HG02852 (cell line): ENCODE measurements around the gene NKAIN2.

ENCODE experiments used
- ATAC-seq: cut with Tn5 transposase; IDR thresholded peaks from one replicate; pipeline ENCODE4 v1.9.1; 2021; ENCODE audit warnings: mild to moderate bottlenecking, moderate library complexity; ENCODE audit not compliant: unreplicated experiment

NKAIN2 gene

DNA sequence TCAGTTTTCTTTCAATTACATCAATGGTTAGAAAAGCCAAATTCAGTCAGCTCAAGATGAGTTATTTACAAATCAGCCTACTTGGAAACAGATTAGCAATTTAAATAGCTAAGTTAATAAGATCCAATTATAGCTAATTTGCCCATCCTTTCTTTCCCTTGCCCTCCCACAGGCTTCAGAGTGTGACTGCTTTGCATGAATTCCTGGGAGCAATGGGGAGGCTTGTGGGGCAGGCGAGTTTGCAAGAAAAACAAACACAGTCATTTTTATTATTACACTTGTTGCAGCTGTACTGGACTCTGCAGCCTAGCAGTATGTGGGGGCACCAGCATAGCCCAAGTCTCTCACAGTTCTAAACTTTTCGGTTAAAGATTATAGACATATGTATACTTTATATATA, 219.0 kb downstream of the NKAIN2 start:
- no peak for ATAC-seq

DNA sequence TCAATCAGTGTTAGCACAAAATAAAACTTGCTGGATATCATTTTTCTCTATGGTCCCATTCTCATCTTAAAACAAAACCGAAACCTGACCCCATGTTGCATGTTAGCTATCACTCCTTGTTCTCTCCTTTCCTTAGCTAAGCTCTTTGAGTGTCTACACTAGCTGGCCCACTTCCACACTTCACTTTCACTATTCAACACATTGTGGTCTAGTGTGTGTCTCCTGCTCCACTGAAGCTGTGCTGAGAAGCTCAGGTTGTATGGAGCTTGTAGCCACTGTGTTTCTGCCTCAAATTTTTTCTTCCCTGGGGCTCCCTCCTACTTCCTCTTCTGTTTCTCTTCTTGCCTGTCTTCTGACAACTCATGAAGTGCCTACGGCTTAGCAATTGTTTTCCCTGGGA, 223.0 kb downstream of the NKAIN2 start:
- no peak for ATAC-seq

DNA sequence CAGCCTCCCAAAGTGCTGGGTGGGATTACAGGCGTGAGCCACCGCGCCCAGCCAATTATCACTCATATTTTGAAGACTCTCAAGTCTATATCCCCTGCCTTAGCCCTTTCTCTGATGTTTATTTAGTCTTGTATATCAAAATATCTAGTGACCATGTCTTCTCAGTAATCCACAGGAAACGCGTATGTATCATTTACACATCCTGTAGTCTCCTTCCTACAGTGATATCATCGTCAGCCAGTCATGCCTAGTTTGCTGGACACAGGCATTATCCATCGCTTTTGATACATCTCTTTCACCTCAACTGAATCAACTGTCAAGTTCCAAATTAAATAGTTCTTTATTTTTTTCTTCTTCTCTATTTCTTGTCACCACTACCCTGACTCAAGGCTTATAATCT, 223.7 kb downstream of the NKAIN2 start:
- ATAC-seq: no peak

DNA sequence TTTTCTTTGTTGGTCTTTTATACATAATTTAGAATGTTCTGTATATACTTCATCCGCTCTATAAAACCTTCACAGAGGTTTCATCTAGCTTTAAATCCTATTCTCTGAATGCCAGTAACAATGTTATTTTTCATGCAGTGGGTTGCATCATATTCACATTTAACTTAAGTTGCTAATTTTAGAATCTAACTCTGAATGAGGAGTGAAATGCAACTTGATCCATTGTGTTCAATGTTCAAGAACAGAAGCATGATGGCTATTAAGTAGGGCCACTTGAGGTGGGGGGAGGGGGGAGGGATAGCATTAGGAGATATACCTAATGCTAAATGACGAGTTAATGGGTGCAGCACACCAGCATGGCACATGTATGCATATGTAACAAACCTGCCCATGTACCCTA, 224.5 kb downstream of the NKAIN2 start:
- ATAC-seq: no peak

DNA sequence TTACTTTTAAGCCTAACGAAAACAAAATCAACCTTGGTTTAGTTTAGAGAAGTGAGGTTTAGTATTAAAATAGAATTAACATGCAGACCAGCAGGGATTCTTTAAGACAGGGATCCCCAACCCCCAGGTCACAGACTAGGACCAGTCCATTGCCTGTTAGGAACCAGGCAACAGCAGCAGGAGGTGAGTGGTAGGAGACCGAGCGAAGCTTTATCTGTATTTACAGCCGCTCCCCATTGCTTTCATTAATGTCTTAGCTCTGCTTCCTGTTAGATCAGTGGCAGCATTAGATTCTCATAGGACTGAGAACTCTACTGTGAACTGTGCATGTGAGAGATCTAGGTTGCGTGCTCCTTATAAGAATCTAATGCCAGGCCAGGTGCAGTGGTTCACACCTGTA, 225.9 kb downstream of the NKAIN2 start:
- no peak for ATAC-seq

DNA sequence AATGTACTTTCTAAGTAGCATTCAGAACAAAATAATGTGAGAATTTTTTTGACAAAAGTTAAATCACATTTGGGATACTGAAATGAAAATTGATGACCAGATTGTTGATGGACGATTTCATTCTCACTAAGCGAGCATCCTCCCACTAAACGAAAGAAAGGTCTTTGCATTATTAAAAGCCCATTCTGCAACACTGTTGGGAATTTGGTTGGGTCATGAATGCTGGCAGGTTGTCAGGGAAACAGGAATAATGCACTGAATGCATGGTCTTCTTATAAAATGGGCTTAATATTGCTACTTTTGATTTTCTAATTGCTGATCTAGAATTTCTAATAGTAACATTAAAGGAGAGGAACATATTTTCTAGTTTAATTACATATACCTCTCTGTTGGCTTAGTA, 229.8 kb downstream of the NKAIN2 start:
- ATAC-seq: no peak

DNA sequence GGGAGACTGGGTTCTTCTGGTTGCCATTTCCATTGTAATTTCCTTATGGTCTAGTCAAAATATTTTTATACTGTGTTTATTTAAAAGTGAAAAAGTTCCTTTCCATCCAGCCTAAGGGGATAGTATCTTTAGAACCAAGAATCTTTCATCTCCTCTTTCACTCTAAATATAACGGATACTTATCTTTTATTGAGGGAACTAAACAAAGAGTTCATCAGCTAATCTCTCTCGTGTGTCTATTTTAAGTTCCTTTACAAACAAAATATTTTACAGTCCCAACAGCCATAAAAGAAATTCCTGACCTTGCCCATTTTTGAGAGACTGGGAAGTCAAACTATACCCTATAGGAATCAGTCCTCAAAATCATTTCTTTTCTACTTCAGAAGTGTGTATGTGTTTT, 232.7 kb downstream of the NKAIN2 start:
- ATAC-seq: no peak

DNA sequence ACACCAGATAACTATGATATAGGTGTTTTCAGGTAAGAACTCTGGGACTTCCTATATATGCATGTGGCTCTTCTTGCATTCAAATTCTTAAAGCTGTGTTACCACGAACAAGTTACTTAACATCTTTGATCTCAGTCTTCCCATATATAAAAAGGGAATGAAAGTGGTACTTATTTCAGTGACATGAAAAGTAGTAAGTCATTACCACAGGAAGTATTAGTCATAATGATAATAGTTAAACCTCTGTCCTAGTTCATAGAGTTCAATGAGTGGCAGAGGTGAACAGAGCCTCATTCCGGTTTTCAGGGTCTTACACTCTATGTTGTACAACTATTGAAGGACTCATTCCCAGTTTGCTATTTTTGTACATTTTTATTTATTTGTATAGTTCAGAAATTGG, 237.0 kb downstream of the NKAIN2 start:
- ATAC-seq: peak; percentile 92

DNA sequence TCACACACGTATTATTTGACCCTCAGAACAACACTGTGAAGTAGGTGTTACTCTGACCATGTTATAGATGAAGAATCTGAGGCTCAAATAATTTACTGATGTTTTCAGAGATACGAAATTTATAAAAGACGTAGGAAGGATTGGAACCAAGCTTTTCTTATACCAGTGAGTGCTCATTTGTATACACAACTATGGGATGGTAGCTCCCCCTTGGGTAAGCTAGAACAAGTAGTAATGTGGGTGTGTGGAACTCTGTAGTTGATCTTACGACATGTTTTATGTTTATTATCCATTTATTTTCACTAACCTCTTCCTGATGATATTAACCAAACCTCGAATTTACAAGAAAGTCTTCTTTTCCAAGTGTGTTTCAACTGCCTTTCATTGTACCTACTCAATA, 248.5 kb downstream of the NKAIN2 start:
- no peak for ATAC-seq

DNA sequence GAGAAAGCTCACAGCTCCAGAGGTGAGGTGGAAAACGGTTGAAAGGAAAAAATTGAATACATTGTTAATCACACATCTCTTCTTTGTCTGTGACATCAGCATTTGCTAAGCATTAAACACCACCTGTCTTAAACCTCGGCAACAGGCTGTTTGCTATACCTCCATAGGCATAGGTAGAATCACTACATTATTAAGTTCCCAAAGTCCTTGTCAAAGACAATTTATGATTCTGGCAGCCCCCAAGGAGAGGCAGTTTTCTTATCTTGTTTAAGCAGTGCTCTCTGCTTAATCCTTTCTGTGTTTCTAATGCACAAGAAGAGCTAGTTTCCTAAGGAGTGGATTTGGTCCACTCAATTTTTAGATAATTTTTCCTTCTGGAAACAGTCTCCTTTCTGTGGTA, 249.7 kb downstream of the NKAIN2 start:
- ATAC-seq: no peak

DNA sequence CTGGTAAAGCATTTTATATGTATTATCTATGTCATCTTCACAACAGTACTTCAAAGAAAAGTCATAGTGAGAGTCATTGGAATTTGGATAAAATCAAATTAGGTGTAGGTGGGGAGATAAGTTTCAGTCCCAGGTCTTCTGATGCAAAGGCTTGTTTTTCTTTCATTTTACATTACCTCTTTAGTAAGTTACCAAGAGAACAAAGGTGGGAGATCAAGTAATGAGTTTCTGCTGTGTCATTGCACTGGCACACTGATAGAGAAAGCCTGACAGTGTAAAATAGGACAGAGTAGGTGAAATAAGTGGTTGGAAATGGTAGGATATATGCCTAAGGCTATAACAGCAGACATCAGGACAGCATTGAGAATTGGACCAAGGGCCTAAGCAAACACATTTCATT, 250.4 kb downstream of the NKAIN2 start:
- peak; percentile 68 for ATAC-seq

DNA sequence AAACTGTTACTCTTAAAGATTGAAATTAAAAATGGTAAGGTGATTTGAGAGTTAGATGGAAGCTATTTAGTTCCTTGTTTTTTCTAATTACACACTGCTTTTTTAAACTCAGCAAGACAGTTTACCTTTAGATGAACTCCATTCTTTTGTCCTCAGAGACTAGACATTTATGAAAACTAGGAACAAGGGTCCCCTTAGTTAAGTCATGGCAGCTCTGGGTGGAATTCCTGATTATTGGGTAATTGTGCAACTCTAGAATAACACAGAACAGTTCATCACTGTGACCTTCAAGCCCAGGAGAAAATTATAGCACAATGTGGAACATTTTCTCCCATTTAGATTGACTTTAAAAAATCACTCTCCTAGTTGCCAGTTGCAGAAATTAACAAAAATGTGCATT, 251.7 kb downstream of the NKAIN2 start:
- ATAC-seq: no peak

DNA sequence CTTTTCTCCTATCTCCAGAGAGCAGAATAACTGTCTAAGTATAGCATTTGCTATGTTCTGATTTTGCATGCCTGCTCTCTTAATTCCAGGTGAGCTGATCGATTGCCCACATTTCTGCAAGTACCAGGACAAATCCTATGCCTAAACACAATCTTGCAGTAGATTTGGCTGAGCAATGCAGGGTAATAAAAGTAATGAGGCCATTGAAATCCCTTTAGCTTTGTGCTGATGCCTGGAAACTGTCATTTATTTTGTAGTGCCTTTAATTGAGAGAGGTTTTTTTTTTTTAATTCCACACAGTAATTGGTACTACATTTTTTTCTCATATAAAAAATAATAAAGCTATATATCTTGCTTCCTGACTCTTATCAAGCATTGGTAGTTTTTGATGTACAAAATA, 252.3 kb downstream of the NKAIN2 start:
- ATAC-seq: no peak

DNA sequence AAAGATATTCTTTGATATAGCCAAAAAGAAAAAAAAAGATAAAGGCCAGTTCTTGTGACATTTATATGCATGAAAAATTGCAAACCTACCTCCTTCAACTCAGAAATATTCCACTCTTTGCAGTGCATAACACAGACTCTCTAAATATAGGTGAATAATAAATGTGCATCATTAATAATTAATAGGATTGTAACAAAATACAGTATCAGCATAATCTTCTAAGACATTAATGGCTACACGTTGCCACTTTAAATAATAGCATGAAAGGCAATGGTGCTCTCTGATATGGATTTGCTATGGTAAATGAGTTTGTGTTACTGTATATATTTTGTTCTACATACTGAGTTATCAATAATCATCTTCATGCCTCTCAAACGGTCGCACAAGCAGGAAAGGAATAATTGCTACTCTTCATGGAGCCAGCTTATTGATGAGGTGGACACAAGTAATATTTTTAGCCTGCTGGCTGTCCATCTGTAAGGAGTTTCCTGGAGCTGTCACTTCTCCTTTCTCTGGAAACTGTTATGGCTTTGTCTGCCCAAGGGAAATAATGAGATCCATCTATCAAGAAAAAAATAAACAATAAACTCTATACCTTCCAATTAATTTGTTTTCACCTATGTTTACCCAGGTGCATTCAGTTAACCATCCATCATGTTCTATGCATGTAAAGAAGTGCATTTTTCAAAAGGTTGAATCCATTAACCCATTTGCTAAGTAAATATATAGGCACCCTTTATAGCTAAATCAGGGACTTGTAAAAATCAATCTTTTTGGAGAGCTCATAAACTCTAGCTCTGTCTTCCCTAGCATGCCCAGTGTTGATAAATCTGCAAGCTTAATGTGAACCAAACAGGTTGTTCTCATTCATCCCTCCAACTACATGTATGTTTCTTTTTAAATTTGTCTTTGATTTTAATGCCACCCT, 253.0 kb downstream of the NKAIN2 start:
- ATAC-seq: no peak

DNA sequence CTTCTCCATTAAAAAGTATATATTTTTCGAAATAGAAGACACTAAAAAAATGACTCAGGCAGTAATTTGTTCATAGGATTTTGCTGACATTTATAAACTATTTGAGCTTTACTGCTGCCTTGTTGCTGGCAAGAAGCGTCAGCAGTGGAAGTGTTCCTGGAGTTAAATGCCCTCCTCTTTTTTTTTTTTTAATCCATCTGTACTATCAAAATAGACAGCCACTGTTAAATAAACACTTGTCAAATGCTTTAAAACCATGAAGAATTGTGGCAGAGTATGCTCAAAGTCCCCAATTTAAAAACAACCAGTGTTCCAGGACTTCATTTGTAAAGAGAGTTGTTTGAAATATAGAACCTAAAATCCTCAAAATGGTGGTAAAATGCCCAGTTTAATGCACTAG, 253.8 kb downstream of the NKAIN2 start:
- ATAC-seq: no peak

DNA sequence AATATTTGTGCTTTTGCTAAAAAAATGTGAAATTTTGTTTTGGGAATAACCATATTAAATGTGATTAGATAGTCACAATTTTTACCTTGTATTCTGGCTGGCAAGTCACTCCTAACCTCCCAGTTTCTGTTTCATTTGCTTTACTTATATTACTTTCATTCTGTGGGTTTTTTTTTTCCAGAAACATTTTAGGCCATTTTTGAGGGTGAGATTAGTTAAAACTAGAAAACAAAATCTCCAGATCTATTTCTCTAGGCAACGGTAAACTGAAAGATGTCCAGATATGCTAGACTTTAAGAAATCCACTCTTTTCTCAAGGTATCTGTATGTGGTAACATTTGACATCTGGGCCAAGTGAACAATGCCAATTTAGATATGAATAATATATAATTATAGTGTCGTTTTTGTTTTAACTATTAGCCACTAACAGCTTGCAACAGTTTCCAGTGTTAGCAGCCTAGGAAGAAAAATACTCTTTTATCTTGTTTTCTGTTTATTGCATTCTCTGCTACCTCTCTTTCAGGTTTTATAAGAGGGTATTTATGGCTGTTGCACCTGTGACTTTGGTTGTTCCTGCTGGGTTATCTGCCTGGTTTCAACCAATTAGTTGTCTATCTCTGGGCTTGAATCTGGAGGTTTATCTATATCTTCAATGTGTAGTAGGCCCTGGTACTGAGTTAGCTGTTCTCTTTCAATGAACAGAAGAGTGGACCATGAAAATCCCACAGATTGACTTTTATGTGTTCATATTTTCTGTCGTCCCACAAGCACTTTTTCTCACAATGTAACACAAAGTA, 260.9 kb downstream of the NKAIN2 start:
- peak; percentile 55 for ATAC-seq

DNA sequence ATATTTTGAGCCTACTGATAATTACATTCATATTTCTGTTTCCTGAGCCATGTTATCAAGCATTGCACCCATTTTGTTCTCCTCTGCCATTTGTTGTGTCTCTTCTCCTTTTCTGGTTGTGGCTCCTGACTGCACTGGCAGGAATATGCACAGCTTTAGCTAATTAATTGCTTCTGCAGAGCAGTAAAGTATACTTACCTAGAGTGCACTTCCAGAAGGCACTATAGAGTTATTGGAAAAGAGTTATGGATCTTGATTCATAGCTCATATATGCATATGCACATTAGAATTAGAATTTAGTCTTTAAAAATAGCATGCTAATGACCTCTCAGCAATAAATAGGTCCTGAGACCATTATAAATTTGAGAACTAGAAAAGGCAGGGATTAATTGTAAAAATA, 262.6 kb downstream of the NKAIN2 start:
- ATAC-seq: no peak

DNA sequence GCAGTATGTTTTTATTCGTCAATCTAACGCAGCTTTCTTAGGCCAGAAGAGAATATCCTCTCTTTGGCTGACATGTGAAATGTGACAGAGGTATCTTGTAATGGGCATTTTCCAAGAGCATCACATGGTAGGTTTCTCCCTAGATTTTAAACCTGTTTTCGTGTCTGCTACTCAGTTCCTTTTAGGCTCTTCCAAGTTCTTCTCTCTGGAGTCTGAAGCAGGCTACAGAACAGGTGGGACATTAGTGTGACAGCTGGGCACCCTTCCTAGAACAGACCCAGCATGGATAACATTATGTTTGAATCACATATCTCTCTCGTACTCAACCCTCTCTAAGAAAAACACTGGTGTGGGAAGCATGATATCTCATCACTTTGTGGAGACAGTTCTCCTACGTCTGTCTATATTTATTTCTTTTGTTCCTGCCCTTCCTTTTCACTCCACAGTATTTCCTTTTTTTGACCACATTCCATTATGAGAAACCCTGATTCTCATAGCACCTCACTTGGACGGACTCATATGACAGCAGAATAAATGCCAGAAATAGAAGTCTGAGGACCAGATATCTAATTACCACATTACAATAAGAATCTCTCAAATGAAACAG, 263.4 kb downstream of the NKAIN2 start:
- ATAC-seq: no peak

DNA sequence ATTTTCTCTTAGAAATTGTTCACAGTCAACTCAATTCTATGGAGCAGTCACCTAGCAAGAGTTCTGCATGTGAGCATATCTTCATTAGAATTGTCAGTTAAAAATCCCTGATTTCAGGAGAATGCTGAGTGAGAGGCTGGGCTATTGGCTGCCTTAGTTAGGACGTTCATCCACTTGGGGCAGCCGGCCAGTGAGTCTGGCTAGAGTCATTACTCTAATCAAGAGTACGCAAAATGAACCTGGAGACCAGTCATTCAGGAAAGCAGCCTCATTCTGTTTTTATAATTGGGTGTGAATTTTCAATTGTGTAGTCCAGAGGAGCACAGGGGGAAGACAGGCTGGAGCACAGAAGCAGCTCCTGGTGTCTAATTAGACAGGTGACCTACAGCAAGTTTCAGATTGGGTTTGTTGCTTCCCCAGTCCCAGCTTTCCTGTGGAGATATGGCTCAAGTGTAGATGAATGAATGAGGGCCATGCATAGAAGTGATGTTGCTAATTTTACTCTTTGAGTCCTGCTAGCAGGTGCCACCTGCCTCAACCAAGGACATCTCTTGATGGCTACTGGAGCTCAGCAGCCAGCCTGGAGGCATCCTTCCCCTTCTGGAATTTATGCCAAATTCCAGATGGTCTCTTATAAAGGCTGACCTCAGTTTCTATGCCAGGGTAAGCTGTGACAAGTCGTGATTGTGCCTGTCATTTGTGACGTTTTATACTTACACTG, 265.7 kb downstream of the NKAIN2 start:
- ATAC-seq: no peak

DNA sequence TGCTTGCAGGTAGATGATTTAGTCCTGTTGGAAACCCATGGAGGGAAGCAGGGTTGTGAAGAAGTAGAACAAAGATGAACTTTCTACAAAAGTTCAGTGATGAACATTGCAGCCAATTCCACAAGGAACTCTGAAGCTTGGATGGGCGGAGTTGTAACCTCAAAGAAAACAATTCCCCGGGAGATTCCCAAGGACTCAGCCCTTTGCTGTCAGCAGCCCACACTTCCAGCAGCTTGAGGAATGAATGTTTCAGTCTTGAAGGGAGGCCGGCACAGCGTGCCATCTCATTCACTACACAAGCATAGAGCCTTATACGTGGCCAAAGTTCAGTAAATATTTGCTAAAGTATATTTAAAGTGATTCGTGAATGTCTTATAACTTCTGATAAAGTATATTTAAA, 269.4 kb downstream of the NKAIN2 start:
- no peak for ATAC-seq
